CD14-positive monocyte (primary cell): Measurements from ENCODE around the gene TRPV4. TPM values are rescaled to one million over a fixed set of nuclear protein-coding genes. Genes with fewer than 3 reads are reported as not detected.
A peak's percentile ranks its signal among the peaks of the same experiment; 100 is the strongest.

ENCODE experiments used
- DNase-seq, 3 donors: peaks; one replicate each; pipeline ENCODE4 v3.0.0-alpha.2; 2011 to 2022
- H2AFZ ChIP-seq: 2 replicates; pipeline ENCODE4 v1.6.0; 2012; ENCODE audit warnings: mild to moderate bottlenecking, low read depth, low read length, inconsistent platforms; ENCODE audit not compliant: insufficient read depth, poor library complexity, severe bottlenecking
- H3K27ac ChIP-seq, 2 donors: 1 replicate in 1 of 2; 2 replicates in 1 of 2; pipeline ENCODE4 v1.5.1; 2012 to 2013; ENCODE audit warnings: low read length in 2 of 2, control low read depth in 1 of 2, inconsistent platforms in 1 of 2, low read depth in 1 of 2, mild to moderate bottlenecking in 1 of 2
- H3K27me3 ChIP-seq, 2 donors: one replicate each; pipeline versions ENCODE4 v1.6.0 to v1.6.1; 2011 to 2013; ENCODE audit warnings: low read length in 2 of 2; ENCODE audit not compliant: control insufficient read depth in 2 of 2, insufficient read depth in 2 of 2
- H3K36me3 ChIP-seq, 2 donors: replicated peaks in 1 of 2; 1 replicate in 1 of 2; 2 replicates in 1 of 2; pipeline versions ENCODE4 v1.5.1 to v1.6.1; 2012 to 2013; ENCODE audit warnings: low read length in 2 of 2, control low read depth in 1 of 2, inconsistent platforms in 1 of 2, mild to moderate bottlenecking in 1 of 2; ENCODE audit not compliant: insufficient read depth in 2 of 2, control insufficient read depth in 1 of 2
- H3K4me1 ChIP-seq, 2 donors: 1 replicate in 1 of 2; 2 replicates in 1 of 2; pipeline versions ENCODE4 v1.5.1 to v1.6.1; 2012 to 2013; ENCODE audit warnings: low read length in 2 of 2, control low read depth in 1 of 2, inconsistent platforms in 1 of 2, mild to moderate bottlenecking in 1 of 2, moderate library complexity in 1 of 2; ENCODE audit not compliant: insufficient read depth in 2 of 2, control insufficient read depth in 1 of 2
- H3K4me2 ChIP-seq: replicated peaks from 2 replicates; pipeline ENCODE3; 2012; ENCODE audit warnings: low read length, moderate library complexity, mild to moderate bottlenecking; ENCODE audit not compliant: poor library complexity, severe bottlenecking; ENCODE audit errors: extremely low read depth
- H3K4me3 ChIP-seq, 3 experiments: fragments of 200-600 bp in 1 of 3; sonication (generic) in 1 of 3; replicated peaks in 1 of 3; 1 replicate in 2 of 3; 2 replicates in 1 of 3; pipeline ENCODE4 v1.5.1; 2011 to 2013; ENCODE audit warnings: low read length in 3 of 3, mild to moderate bottlenecking in 3 of 3, control low read depth in 2 of 3, low read depth in 2 of 3, inconsistent platforms in 1 of 3, moderate library complexity in 1 of 3
- H3K79me2 ChIP-seq: 2 replicates; pipeline ENCODE4 v1.6.0; 2012; ENCODE audit warnings: mild to moderate bottlenecking, control low read depth, inconsistent platforms, low read length, moderate library complexity; ENCODE audit not compliant: insufficient read depth
- H3K9ac ChIP-seq: 2 replicates; pipeline ENCODE4 v1.6.0; 2017; ENCODE audit warnings: low read length, mild to moderate bottlenecking; ENCODE audit not compliant: insufficient read depth, poor library complexity, severe bottlenecking
- H3K9me3 ChIP-seq, 2 donors: replicated peaks in 1 of 2; 1 replicate in 1 of 2; 2 replicates in 1 of 2; pipeline versions ENCODE4 v1.5.1 to v1.6.1; 2012 to 2013; ENCODE audit warnings: low read length in 2 of 2, control low read depth in 1 of 2; ENCODE audit not compliant: control insufficient read depth in 1 of 2, insufficient read depth in 1 of 2
- H4K20me1 ChIP-seq: 2 replicates; pipeline ENCODE4 v1.6.0; 2012; ENCODE audit warnings: mild to moderate bottlenecking, low read length, control low read depth, moderate library complexity; ENCODE audit not compliant: insufficient read depth
- H3K27ac Mint-ChIP-seq, 7 donors: one replicate each; pipeline ENCODE4 v1.8.0; 2020; ENCODE audit warnings: mild to moderate bottlenecking in 7 of 7, mixed read lengths in 7 of 7, moderate library complexity in 6 of 7, inconsistent platforms in 2 of 7
- H3K27me3 Mint-ChIP-seq, 3 donors: one replicate each; pipeline ENCODE4 v1.8.0; 2021 to 2022; ENCODE audit warnings: low read depth in 3 of 3, mild to moderate bottlenecking in 3 of 3, mixed read lengths in 3 of 3, moderate library complexity in 3 of 3, inconsistent platforms in 1 of 3
- H3K36me3 Mint-ChIP-seq, 2 donors: one replicate each; pipeline ENCODE4 v1.8.0; 2020; ENCODE audit warnings: mixed read lengths in 2 of 2, inconsistent platforms in 1 of 2, mild to moderate bottlenecking in 1 of 2
- H3K4me1 Mint-ChIP-seq: one replicate; pipeline ENCODE4 v1.8.0; 2020; ENCODE audit warnings: mild to moderate bottlenecking, mixed read lengths
- H3K4me3 Mint-ChIP-seq, 2 donors: one replicate each; pipeline ENCODE4 v1.8.0; 2020; ENCODE audit warnings: mild to moderate bottlenecking in 2 of 2, mixed read lengths in 2 of 2, moderate library complexity in 1 of 2
- H3K9me3 Mint-ChIP-seq, 7 donors: one replicate each; pipeline ENCODE4 v1.8.0; 2020 to 2022; ENCODE audit warnings: mixed read lengths in 7 of 7, mild to moderate bottlenecking in 6 of 7, moderate library complexity in 6 of 7, inconsistent platforms in 2 of 7
- WGBS: methylation state at CpG from one replicate; pipeline ENCODE4 v1.1.5; 2013; ENCODE audit warnings: missing lambda C conversion rate; ENCODE audit not compliant: insufficient coverage; 5-methylcytosine and 5-hydroxymethylcytosine counted together
- intact Hi-C, 2 donors: fragments of 100-400 bp; cut with micrococcal nuclease; formaldehyde crosslinking; loops; one replicate each; pipeline versions ENCODE4 v1.15.0 to v1.15.1; 2023
- polyA plus RNA-seq, 3 donors: library from polyadenylated mRNA; depleted of rRNA in 1 of 3; unstranded in 2 of 3; stranded (reverse) in 1 of 3; fragments of 300-500 nt in 2 of 3; fragments of >200 nt in 1 of 3; fragmentation: Illumina TruSeq in 2 of 3; gene quantifications; 1 replicate in 2 of 3; 2 replicates in 1 of 3; pipeline ENCODE4 v1.2.3, GENCODE V29; 2012 to 2021
- TF ChIP-seq, protein P1 (sequence below): fragments of 200-600 bp; IDR thresholded peaks from one replicate; pipeline ENCODE4 v1.8.0; 2022; ENCODE audit warnings: antibody characterized with exemption, mild to moderate bottlenecking

Gene TRPV4
- polyA plus RNA-seq, 3 donors = 0.64 to 3.1 (median 2.0) TPM

- TF ChIP-seq, protein P1, sequence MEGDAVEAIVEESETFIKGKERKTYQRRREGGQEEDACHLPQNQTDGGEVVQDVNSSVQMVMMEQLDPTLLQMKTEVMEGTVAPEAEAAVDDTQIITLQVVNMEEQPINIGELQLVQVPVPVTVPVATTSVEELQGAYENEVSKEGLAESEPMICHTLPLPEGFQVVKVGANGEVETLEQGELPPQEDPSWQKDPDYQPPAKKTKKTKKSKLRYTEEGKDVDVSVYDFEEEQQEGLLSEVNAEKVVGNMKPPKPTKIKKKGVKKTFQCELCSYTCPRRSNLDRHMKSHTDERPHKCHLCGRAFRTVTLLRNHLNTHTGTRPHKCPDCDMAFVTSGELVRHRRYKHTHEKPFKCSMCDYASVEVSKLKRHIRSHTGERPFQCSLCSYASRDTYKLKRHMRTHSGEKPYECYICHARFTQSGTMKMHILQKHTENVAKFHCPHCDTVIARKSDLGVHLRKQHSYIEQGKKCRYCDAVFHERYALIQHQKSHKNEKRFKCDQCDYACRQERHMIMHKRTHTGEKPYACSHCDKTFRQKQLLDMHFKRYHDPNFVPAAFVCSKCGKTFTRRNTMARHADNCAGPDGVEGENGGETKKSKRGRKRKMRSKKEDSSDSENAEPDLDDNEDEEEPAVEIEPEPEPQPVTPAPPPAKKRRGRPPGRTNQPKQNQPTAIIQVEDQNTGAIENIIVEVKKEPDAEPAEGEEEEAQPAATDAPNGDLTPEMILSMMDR = no peak
- Histone ChIP-seq H3K27me3 (no peaks in the 10 kb centered on the region), H3K27ac (peak overlapping the region in 1 of 2 donors; percentile 92), H4K20me1 (peaks cover 55% of the 10 kb centered on the region), H3K79me2 (peaks cover 69% of the 10 kb centered on the region), H2AFZ (no peak overlapping the region), H3K4me1 (peaks cover 46 to 59% of the 10 kb centered on the region in 2 donors), H3K9me3 (no peaks in the 10 kb centered on the region), H3K4me3 (peak overlapping the region in 1 of 3 experiments; percentile 97), H3K4me2 (peak overlapping the region; percentile 100), H3K9ac (no peak overlapping the region), H3K36me3 (peaks cover 4 to 8% of the 10 kb centered on the region in 2 donors)
- intact Hi-C loops = loop anchor here in 1 of 2 donors (10.0 kb wide), 1 partner anchor 163 kb away; the partner anchor contains the start of gene FAM222A
- Mint-ChIP-seq H3K27me3 (peaks cover 0 to 4% (median 2%) of the 10 kb centered on the region in 3 donors), H3K9me3 (no peaks in the 10 kb centered on the region), H3K27ac (peak overlapping the region in 5 of 7 donors; percentile 47 to 98 (median 93)), H3K4me3 (peak overlapping the region in 1 of 2 donors; percentile 97), H3K36me3 (peaks cover 20 to 49% of the 10 kb centered on the region in 2 donors), H3K4me1 (peaks cover 70% of the 10 kb centered on the region)
- no peak for DNase-seq
- 100% methylated on average over 1 of the region's 3 CpGs for WGBS
Observed at GRCh38 chr12:109878247-109878625, 45.0 kb upstream of the TRPV4 start.

GRCh38 chr12:109877504-109878246 is 44.5 kb upstream of the TRPV4 start:
- peaks cover 69% of the 10 kb centered on the region for H3K4me1 Mint-ChIP-seq
- Histone ChIP-seq H3K27ac (no peak overlapping the region), H3K9me3 (no peaks in the 10 kb centered on the region), H3K79me2 (peaks cover 74% of the 10 kb centered on the region), H3K4me1 (peaks cover 47 to 63% of the 10 kb centered on the region in 2 donors), H3K4me3 (peak overlapping the region in 1 of 3 experiments; percentile 97), H3K27me3 (no peaks in the 10 kb centered on the region), H4K20me1 (peaks cover 61% of the 10 kb centered on the region), H3K4me2 (peak overlapping the region; percentile 100), H2AFZ (no peak overlapping the region), H3K9ac (no peak overlapping the region), H3K36me3 (peaks cover 4 to 11% of the 10 kb centered on the region in 2 donors)
- intact Hi-C loops = loop anchor here in 1 of 2 donors (10.0 kb wide), 1 partner anchor 163 kb away; the partner anchor contains the start of gene FAM222A
- H3K4me3 Mint-ChIP-seq = peak overlapping the region in 1 of 2 donors; percentile 45
- 96% methylated on average over 4 of the region's 10 CpGs for WGBS
- peaks cover 26 to 54% of the 10 kb centered on the region in 2 donors for H3K36me3 Mint-ChIP-seq
- H3K27ac Mint-ChIP-seq = peak overlapping the region in 2 of 7 donors; percentile 72 to 79
- no peaks in the 10 kb centered on the region for H3K9me3 Mint-ChIP-seq
- DNase-seq = no peak
- H3K27me3 Mint-ChIP-seq = peaks cover 0 to 4% (median 2%) of the 10 kb centered on the region in 3 donors
- TF ChIP-seq, protein P1 = no peak
